K562 (cell line): ENCODE results near the gene NELL1. TPM values are rescaled to one million over a fixed set of nuclear protein-coding genes. Genes with fewer than 3 reads are reported as not detected.

Experiments
- ATAC-seq: fragments of 200-7000 bp; cut with Tn5 transposase; 3 replicates; pipeline ENCODE4 v1.9.1; 2020; ENCODE audit warnings: moderate library complexity
- BruUV-seq: library from RNA; stranded (reverse); fragments of 400-500 nt; replicated peaks from 2 replicates; lab custom pipeline; 2021; lab: Mats Ljungman, UMichigan
- CTCF ChIA-PET: fragments of 300-600 bp; formaldehyde crosslinking; extraction: SDS; loops from one replicate; lab custom pipeline; 2021; ENCODE audit warnings: low intra/inter-chr PET ratio; lab: Yijun Ruan, JAX
- POLR2A ChIA-PET: fragments of 300-600, 350-650 bp; sonication (Branson Sonifier 250); formaldehyde crosslinking; extraction: SDS; loops from one replicate; lab custom pipeline; 2021; ENCODE audit warnings: antibody characterized with exemption, inconsistent platforms; lab: Yijun Ruan, JAX
- DNase-seq, 4 experiments: peaks; one replicate each; pipeline versions ENCODE4 v3.0.0 to v3.0.0-alpha.2; 2011 to 2018; ENCODE audit warnings: low spot score in 3 of 4, mixed read lengths in 3 of 4; ENCODE audit errors: extremely low read depth in 1 of 4
- FAIRE-seq: peaks from 2 replicates; lab custom pipeline; 2011; peaks lifted over from hg19 to GRCh38; lab: Jason Lieb, UNC
- H2AFZ ChIP-seq: 2 replicates; pipeline ENCODE4 v1.6.0; 2011; ENCODE audit warnings: low read depth, low read length, control low read depth, inconsistent platforms
- H3K27ac ChIP-seq: fragments of 200-600 bp; 3 replicates; pipeline ENCODE4 v1.8.0; 2011; ENCODE audit warnings: low read depth, mild to moderate bottlenecking, control low read depth, inconsistent platforms, low read length, moderate library complexity, mixed read lengths; ENCODE audit errors: extremely low read depth
- H3K27me3 ChIP-seq, 2 experiments: fragments of 300-600 bp in 1 of 2; 2 replicates in 1 of 2; 3 replicates in 1 of 2; pipeline versions ENCODE4 v1.6.0 to v1.8.0; 2011; ENCODE audit warnings: inconsistent platforms in 2 of 2, low read length in 2 of 2, mild to moderate bottlenecking in 1 of 2, mixed read lengths in 1 of 2, moderate library complexity in 1 of 2; ENCODE audit not compliant: control insufficient read depth in 2 of 2, insufficient read depth in 2 of 2
- H3K36me3 ChIP-seq: fragments of 300-600 bp; 3 replicates; pipeline ENCODE4 v1.8.0; 2011; ENCODE audit warnings: mild to moderate bottlenecking, low read length, inconsistent platforms; ENCODE audit not compliant: control insufficient read depth, insufficient read depth
- H3K4me1 ChIP-seq, 2 experiments: fragments of 200-600 bp in 1 of 2; replicated peaks in 1 of 2; 2 replicates in 1 of 2; 3 replicates in 1 of 2; pipeline versions ENCODE4 v1.5.1 to v1.8.0; 2011; ENCODE audit warnings: inconsistent platforms in 2 of 2, low read length in 2 of 2, mild to moderate bottlenecking in 1 of 2, mixed read lengths in 1 of 2, moderate library complexity in 1 of 2; ENCODE audit not compliant: control insufficient read depth in 2 of 2, insufficient read depth in 2 of 2
- H3K4me2 ChIP-seq: 2 replicates; pipeline ENCODE4 v1.6.1; 2011; ENCODE audit warnings: low read length, control low read depth, inconsistent platforms, mixed read lengths; ENCODE audit not compliant: insufficient read depth
- H3K4me3 ChIP-seq: fragments of 200-600 bp; sonication (generic), shearing (Covaris generic); 2 replicates; pipeline ENCODE4 v1.5.1; 2016; ENCODE audit warnings: control low read depth, inconsistent platforms
- H3K79me2 ChIP-seq: fragments of 200-600 bp; 3 replicates; pipeline ENCODE4 v1.8.0; 2011; ENCODE audit warnings: low read length, inconsistent platforms; ENCODE audit not compliant: control insufficient read depth, insufficient read depth
- H3K9ac ChIP-seq, 2 experiments: 2 replicates each; pipeline versions ENCODE4 v1.6.0 to v1.6.1; 2011; ENCODE audit warnings: low read depth in 2 of 2, low read length in 2 of 2, control low read depth in 1 of 2, inconsistent platforms in 1 of 2, mild to moderate bottlenecking in 1 of 2, mixed read lengths in 1 of 2; ENCODE audit not compliant: insufficient read depth in 1 of 2
- H3K9me1 ChIP-seq: one replicate; pipeline ENCODE4 v1.6.0; 2011; ENCODE audit warnings: inconsistent platforms, mild to moderate bottlenecking, low read length, moderate library complexity; ENCODE audit not compliant: control insufficient read depth, insufficient read depth
- H3K9me3 ChIP-seq: replicated peaks from 2 replicates; pipeline ENCODE4 v1.5.1; 2011; ENCODE audit warnings: low read depth, low read length, inconsistent platforms; ENCODE audit not compliant: control insufficient read depth, insufficient read depth
- H4K20me1 ChIP-seq: replicated peaks from 2 replicates; pipeline ENCODE4 v1.6.1; 2011; ENCODE audit warnings: low read length, inconsistent platforms, mixed read lengths; ENCODE audit not compliant: control insufficient read depth, insufficient read depth
- CGGBP1 ChIP-seq: fragments of 250-450 bp; sonication (Bioruptor Pico); IDR thresholded peaks from 2 replicates; pipeline ENCODE4 v1.9.0; 2021; ENCODE audit warnings: mild to moderate bottlenecking
- CREBBP ChIP-seq: IDR thresholded peaks from one replicate; pipeline ENCODE4 v1.6.1; 2012; ENCODE audit warnings: low read depth, mild to moderate bottlenecking, control low read depth, inconsistent platforms, low read length
- LEF1 ChIP-seq: fragments of 450-650 bp; IDR thresholded peaks from 2 replicates; pipeline ENCODE4 v1.6.1; 2016; ENCODE audit warnings: mild to moderate bottlenecking
- MAFF ChIP-seq: IDR thresholded peaks from 2 replicates; pipeline ENCODE4 v1.6.1; 2012; ENCODE audit warnings: low read length, improper control_type of control experiment
- NFE2L1 ChIP-seq: fragments of 450-650 bp; IDR thresholded peaks from 2 replicates; pipeline ENCODE4 v1.6.1; 2016; ENCODE audit warnings: missing genetic modification characterization, low read depth, mild to moderate bottlenecking, missing compliant biosample characterization, moderate library complexity, borderline replicate concordance
- NFIX ChIP-seq: fragments of 250-450 bp; sonication (Bioruptor Pico); IDR thresholded peaks from 2 replicates; pipeline ENCODE4 v1.4.0; 2020; ENCODE audit warnings: low read depth, mild to moderate bottlenecking, moderate library complexity
- NUFIP1 ChIP-seq: fragments of 450-650 bp; IDR thresholded peaks from 2 replicates; pipeline ENCODE4 v1.6.1; 2018; ENCODE audit not compliant: partially characterized antibody
- POLR2A ChIP-seq: fragments of 450-650 bp; conservative IDR thresholded peaks from 2 replicates; pipeline ENCODE4 v1.6.1; 2016
- RCOR1 ChIP-seq, 2 experiments: IDR thresholded peaks; 2 replicates each; pipeline ENCODE4 v1.6.1; 2012; ENCODE audit warnings: low read depth in 2 of 2, low read length in 2 of 2, borderline replicate concordance in 1 of 2, improper control_type of control experiment in 1 of 2
- TBP ChIP-seq: optimal IDR thresholded peaks from 2 replicates; pipeline ENCODE3; 2011; ENCODE audit warnings: low read depth, low read length, improper control_type of control experiment
- THAP7 ChIP-seq: fragments of 250-450 bp; sonication (Bioruptor Pico); IDR thresholded peaks from 2 replicates; pipeline ENCODE4 v1.5.0; 2021
- ZEB2 ChIP-seq: fragments of 450-650 bp; IDR thresholded peaks from 2 replicates; pipeline ENCODE4 v1.6.1; 2016
- ZNF639 ChIP-seq, 2 experiments: fragments of 200-800 bp in 1 of 2; sonication (Bioruptor generic) in 1 of 2; sonication (generic) in 1 of 2; formaldehyde crosslinking in 1 of 2; IDR thresholded peaks in 1 of 2; conservative IDR thresholded peaks in 1 of 2; 2 replicates each; pipeline versions ENCODE4 v1.5.0 to v1.6.1; 2016 to 2020; ENCODE audit warnings: missing compliant biosample characterization in 1 of 2, missing genetic modification characterization in 1 of 2, missing genetic modification reagents in 1 of 2
- ZNF696 ChIP-seq: fragments of 250-450 bp; sonication (Bioruptor Pico); conservative IDR thresholded peaks from 2 replicates; pipeline ENCODE4 v1.4.0; 2020; ENCODE audit warnings: mild to moderate bottlenecking, moderate library complexity
- WGBS: fragments of 100-300 bp; shearing (Covaris generic); methylation state at CpG from one replicate; pipeline ENCODE4 v1.1.6; 2016; ENCODE audit warnings: low coverage, mixed read lengths; ENCODE audit not compliant: insufficient coverage; ENCODE audit errors: missing lambda C conversion rate; 5-methylcytosine and 5-hydroxymethylcytosine counted together
- in situ Hi-C: fragments of 300-500 bp; cut with MboI; formaldehyde crosslinking; loops from 4 replicates; pipeline ENCODE4 v1.15.0; 2018; ENCODE audit warnings: inconsistent platforms, mixed read lengths
- intact Hi-C: fragments of 100-400 bp; cut with micrococcal nuclease; formaldehyde crosslinking; loops from 2 replicates; pipeline ENCODE4 v1.14.2; 2022
- polyA plus RNA-seq, 8 experiments: library from polyadenylated mRNA; depleted of rRNA in 4 of 8; stranded (reverse) in 5 of 8; unstranded in 3 of 8; fragments of >200 nt; fragmentation: Nextera tagmentation in 2 of 8; fragmentation: Illumina TruSeq in 1 of 8; extraction: Ambion mirVana in 2 of 8; extraction: Trizol in 1 of 8; gene quantifications; 2 replicates each; pipeline versions ENCODE4 v1.2.1 to v1.2.3, GENCODE V29; 2011 to 2014; ENCODE audit warnings: inconsistent platforms in 1 of 8, missing spikeins in 1 of 8
- total RNA-seq, 7 experiments: library from RNA; depleted of rRNA in 6 of 7; stranded (reverse); fragments of >200 nt in 6 of 7; fragmentation: Illumina TruSeq in 2 of 7; extraction: Trizol in 2 of 7; gene quantifications; 2 replicates each; pipeline versions ENCODE4 v1.2.1 to v1.2.3, GENCODE V29; 2011 to 2021; ENCODE audit warnings: low replicate concordance in 1 of 7

NELL1 gene
- total and polyA plus RNA-seq, 9 of the 15 experiments (the other 6 are each of a cell fraction or from before 2014, with no cell fraction given): not detected

GRCh38 chr11:20949585-20949984 is 280.2 kb downstream of the NELL1 start:
- 0% methylated on average over 2 of the region's 2 CpGs for WGBS

More at GRCh38 chr11:20949585-20949984, 280.2 kb downstream of the NELL1 start:
- CTCF ChIA-PET: no interaction called here
- H3K36me3 ChIP-seq: no peaks in the 10 kb centered on the region
- no peak for FAIRE-seq
- no peak overlapping the region for H3K4me2 ChIP-seq
- TF ChIP-seq NUFIP1 (no peak), NFIX (no peak), MAFF (no peak), CGGBP1 (CRISPR knock-in tag) (no peak), POLR2A (no peak), RCOR1 (IDR thresholded peaks at IDR 0.05; ENCODE audit: borderline replicate concordance in 1 of 2, low read depth in 2 of 2, low read length in 2 of 2) (no peak), NFE2L1 (tag) (no peak), CREBBP (no peak), ZEB2 (no peak), THAP7 (CRISPR knock-in tag) (no peak), ZNF696 (CRISPR knock-in tag) (no peak), TBP (no peak), ZNF639 (CRISPR knock-in tag; conservative IDR thresholded peaks at IDR 0.05 in 1 of 2, IDR thresholded peaks at IDR 0.05 in 1 of 2) (no peak), LEF1 (no peak)
- TF ChIP-seq, all 486 proteins: peak for 0
- no peak overlapping the region for H2AFZ ChIP-seq
- no peak for DNase-seq
- H3K9me1 ChIP-seq: no peaks in the 10 kb centered on the region
- H3K4me3 ChIP-seq: no peak overlapping the region
- H4K20me1 ChIP-seq: no peaks in the 10 kb centered on the region
- POLR2A ChIA-PET: no interaction called here
- no TSS peak for BruUV-seq
- H3K79me2 ChIP-seq: no peaks in the 10 kb centered on the region
- no peak overlapping the region for H3K27ac ChIP-seq
- no peaks in the 10 kb centered on the region for H3K27me3 ChIP-seq
- no peaks in the 10 kb centered on the region for H3K4me1 ChIP-seq
- intact Hi-C loops (no loop called here), in situ Hi-C loops (no loop called here)
- ATAC-seq: no peak
- H3K9me3 ChIP-seq: peaks cover 1% of the 10 kb centered on the region; the same call in 1 of the 2 replicates
- H3K9ac ChIP-seq: no peak overlapping the region
